NCI-H2171 (cell line): ENCODE data around the gene ACSBG1.

Experiments used
- DNase-seq: peaks from one replicate; lab custom pipeline; 2025; lab: John Stamatoyannopoulos, UW

ACSBG1 gene

GRCh38 chr15:78129751-78130287 is 104.5 kb downstream of the ACSBG1 start:
- no peak for DNase-seq

GRCh38 chr15:78129077-78129750 is 105.2 kb downstream of the ACSBG1 start:
- peak; percentile 60 for DNase-seq

- DNase-seq, result no peak
These were observed 106.5 kb downstream of the ACSBG1 start for GRCh38 chr15:78127882-78128281.

- no peak for DNase-seq
These were observed 109.1 kb downstream of the ACSBG1 start for GRCh38 chr15:78125267-78125666.

GRCh38 chr15:78120523-78120922 is 113.8 kb downstream of the ACSBG1 start:
- DNase-seq, result peak; percentile 77
